Muscle of leg (tissue), 11 donors: Measurements from ENCODE around the gene DACT3. TPM values are rescaled to one million over a fixed set of nuclear protein-coding genes. Genes with fewer than 3 reads are reported as not detected.
"Not testable (repeated sequence)": the region's sequence is repeated elsewhere in the genome, so short reads cannot be mapped to it uniquely, and the experiment has no call there.

Experiments used
- DNase-seq: peaks from one replicate; pipeline ENCODE4 v3.0.0; 2013
- H3K27ac ChIP-seq: one replicate; pipeline ENCODE4 v1.5.1; 2013; ENCODE audit warnings: mild to moderate bottlenecking, low read length, control low read depth
- H3K27me3 ChIP-seq: one replicate; pipeline ENCODE4 v1.6.1; 2013; ENCODE audit warnings: low read length; ENCODE audit not compliant: control insufficient read depth, insufficient read depth
- H3K36me3 ChIP-seq: one replicate; pipeline ENCODE4 v1.6.1; 2013; ENCODE audit warnings: low read length; ENCODE audit not compliant: control insufficient read depth, insufficient read depth
- H3K4me1 ChIP-seq: one replicate; pipeline ENCODE4 v1.6.1; 2013; ENCODE audit warnings: low read length; ENCODE audit not compliant: control insufficient read depth, insufficient read depth
- H3K4me3 ChIP-seq: one replicate; pipeline ENCODE4 v1.5.1; 2013; ENCODE audit warnings: low read length, control low read depth
- H3K9me3 ChIP-seq: replicated peaks from 2 replicates; pipeline ENCODE4 v1.6.1; 2013; ENCODE audit warnings: low read depth, low read length; ENCODE audit not compliant: control insufficient read depth
- WGBS: methylation state at CpG from one replicate; pipeline ENCODE4 v1.1.5; 2013; ENCODE audit warnings: missing lambda C conversion rate; ENCODE audit not compliant: insufficient coverage; 5-methylcytosine and 5-hydroxymethylcytosine counted together
- polyA plus RNA-seq, 8 donors: library from polyadenylated mRNA; unstranded; fragments of 120-200 nt; gene quantifications; one replicate each; pipeline versions ENCODE4 v1.2.1 to v1.2.3, GENCODE V29; 2013; ENCODE audit warnings: inconsistent platforms in 1 of 8, low replicate concordance in 1 of 8; ENCODE audit not compliant: insufficient read length in 8 of 8, insufficient read depth in 1 of 8
- total RNA-seq: library from RNA; stranded (reverse); fragments of 120-200 nt; gene quantifications from one replicate; pipeline ENCODE4 v1.2.4, GENCODE V29; 2013

Gene DACT3
- total and polyA plus RNA-seq, 9 donors: 11.5 to 28.9 (median 19.5) TPM

DNA sequence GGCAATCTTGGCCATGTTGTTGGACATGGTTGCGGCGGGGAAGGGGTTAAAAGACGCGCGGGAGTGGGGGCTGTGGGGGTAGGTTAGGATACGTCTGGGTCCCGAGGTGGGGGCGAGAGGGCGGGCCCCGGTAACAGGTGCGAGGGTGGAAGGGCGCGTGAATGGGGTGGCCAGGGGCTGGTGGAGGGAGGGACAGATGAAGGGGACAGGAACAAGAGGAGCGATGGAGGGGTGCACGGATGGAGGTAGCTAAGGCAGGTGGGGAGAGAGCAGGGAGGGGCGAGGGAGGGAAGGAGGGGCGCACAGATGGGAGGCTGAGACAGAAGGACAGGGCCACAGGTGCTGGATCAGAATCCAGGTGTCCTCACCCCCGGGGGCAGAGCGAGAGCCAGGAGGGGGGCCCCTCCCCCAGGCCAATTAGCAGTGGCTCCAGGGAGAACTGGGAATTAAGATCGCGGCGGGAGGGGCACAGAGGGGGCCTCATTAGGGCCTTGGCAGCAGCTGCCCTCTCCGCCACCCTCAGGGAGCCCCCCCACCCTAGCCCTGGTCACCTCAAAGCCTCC, 26.2 kb downstream of the DACT3 start:
- H3K36me3 ChIP-seq: no peaks in the 10 kb centered on the region
- H3K4me1 ChIP-seq: peaks cover 51% of the 10 kb centered on the region
- H3K4me3 ChIP-seq: no peak overlapping the region
- DNase-seq: peak; percentile 25
- WGBS: 5% methylated on average over 18 of the region's 23 CpGs
- H3K27ac ChIP-seq: no peak overlapping the region
- no peaks in the 10 kb centered on the region for H3K9me3 ChIP-seq
- peaks cover 46% of the 10 kb centered on the region for H3K27me3 ChIP-seq

- peak; percentile 69 for DNase-seq
- no peaks in the 10 kb centered on the region for H3K9me3 ChIP-seq
- H3K4me1 ChIP-seq: peaks cover 45% of the 10 kb centered on the region
- peaks cover 41% of the 10 kb centered on the region for H3K27me3 ChIP-seq
- WGBS: 4% methylated on average over 29 of the region's 38 CpGs
- H3K4me3 ChIP-seq: peak overlapping the region; percentile 10
- H3K27ac ChIP-seq: no peak overlapping the region
- no peaks in the 10 kb centered on the region for H3K36me3 ChIP-seq
These were observed 26.8 kb downstream of the DACT3 start for GRCh38 chr19:46634045-46634655.

DNA sequence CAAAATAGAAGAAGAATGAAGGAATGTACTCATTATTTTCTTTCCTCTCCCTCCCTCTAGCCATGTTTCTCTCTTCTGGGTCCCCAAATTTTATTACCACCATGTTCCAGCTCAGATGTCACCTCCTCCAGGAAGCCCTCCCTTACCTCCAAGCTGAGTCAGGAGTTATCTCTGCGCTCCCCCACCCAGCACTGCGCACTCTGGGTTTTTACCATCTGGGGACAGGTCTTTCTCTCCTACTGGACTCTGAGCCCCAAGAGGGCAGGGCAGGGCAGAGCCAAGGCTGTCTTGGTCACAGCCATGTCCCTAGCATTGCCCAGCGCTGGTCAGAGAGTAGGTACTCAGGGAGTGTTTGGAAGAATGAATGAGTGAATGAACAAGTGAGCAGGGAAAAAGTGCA, 27.9 kb downstream of the DACT3 start:
- no peak for DNase-seq
- no peak overlapping the region for H3K27ac ChIP-seq
- H3K9me3 ChIP-seq: no peaks in the 10 kb centered on the region
- no peaks in the 10 kb centered on the region for H3K36me3 ChIP-seq
- H3K27me3 ChIP-seq: peaks cover 37% of the 10 kb centered on the region
- peaks cover 36% of the 10 kb centered on the region for H3K4me1 ChIP-seq
- WGBS: 93% methylated on average over 3 of the region's 3 CpGs
- no peak overlapping the region for H3K4me3 ChIP-seq

GRCh38 chr19:46631481-46631880, 29.5 kb downstream of the DACT3 start:
- Histone ChIP-seq H3K27ac (no peak overlapping the region), H3K27me3 (peaks cover 28% of the 10 kb centered on the region)
- peak; percentile 73 for DNase-seq

DNA sequence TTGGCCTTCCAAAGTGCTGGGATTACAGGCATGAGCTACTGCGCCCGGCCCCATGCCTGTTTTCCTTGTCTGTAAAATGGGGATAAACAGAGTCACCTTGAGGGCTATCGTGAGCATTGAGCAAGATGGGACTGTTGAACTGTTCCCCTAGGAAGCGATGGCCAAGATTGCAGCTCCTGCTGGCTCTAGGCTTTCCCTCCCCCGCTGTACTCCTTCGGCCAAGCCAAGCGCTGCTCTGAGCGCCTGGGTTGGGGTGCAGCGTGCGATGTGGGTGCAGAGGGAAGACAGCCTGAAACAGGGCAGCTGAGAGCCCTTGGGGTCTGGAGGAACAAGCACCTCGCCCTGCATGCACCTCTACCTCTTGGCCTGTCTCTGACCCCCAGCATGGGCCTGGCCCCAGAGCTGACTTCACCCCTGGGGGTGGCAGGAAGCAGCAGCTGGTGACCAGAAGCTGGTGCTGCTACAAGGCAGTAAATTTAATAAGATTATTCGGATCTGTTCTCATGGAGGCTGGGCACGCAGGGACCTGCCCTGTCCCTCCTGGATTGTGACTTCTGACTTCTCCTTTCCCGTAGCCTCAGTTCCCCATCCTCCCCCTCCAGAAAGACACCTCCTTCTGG, 30.3 kb downstream of the DACT3 start:
- Histone ChIP-seq H3K36me3 (no peaks in the 10 kb centered on the region), H3K27me3 (peaks cover 24% of the 10 kb centered on the region), H3K9me3 (no peaks in the 10 kb centered on the region), H3K4me3 (no peak overlapping the region), H3K4me1 (peaks cover 42% of the 10 kb centered on the region), H3K27ac (no peak overlapping the region)
- no peak for DNase-seq
- WGBS: 77% methylated on average over 7 of the region's 14 CpGs

More at GRCh38 chr19:46631481-46631880, 29.5 kb downstream of the DACT3 start:
- H3K4me1 ChIP-seq: peaks cover 34% of the 10 kb centered on the region
- 8% methylated on average over 2 of the region's 6 CpGs for WGBS
- no peak overlapping the region for H3K4me3 ChIP-seq
- H3K9me3 ChIP-seq: no peaks in the 10 kb centered on the region
- H3K36me3 ChIP-seq: no peaks in the 10 kb centered on the region

DNA sequence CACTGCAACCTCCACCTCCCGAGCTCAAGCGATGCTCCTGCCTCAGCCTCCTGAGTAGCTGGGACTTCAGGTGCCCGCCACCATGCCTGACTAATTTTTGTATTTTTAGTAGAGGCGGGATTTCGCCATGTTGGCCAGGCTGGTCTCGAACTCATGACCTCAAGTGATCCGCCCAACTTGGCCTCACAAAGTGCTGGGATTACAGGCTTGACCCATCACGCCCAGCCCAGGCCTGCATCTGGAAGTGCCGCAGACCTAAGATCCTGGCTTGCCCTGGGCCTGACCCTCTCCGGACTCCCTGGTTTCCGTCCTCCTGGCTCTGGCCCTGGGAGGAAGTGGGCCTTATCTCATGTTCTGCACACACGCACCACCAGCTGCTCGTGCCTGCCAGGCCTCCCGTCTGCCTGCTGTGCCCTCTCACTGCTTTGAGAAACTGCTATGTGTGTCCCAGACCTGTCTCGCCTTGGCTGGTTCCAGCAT, 31.4 kb downstream of the DACT3 start:
- no peak overlapping the region for H3K27ac ChIP-seq
- 81% methylated on average over 13 of the region's 15 CpGs for WGBS

DNA sequence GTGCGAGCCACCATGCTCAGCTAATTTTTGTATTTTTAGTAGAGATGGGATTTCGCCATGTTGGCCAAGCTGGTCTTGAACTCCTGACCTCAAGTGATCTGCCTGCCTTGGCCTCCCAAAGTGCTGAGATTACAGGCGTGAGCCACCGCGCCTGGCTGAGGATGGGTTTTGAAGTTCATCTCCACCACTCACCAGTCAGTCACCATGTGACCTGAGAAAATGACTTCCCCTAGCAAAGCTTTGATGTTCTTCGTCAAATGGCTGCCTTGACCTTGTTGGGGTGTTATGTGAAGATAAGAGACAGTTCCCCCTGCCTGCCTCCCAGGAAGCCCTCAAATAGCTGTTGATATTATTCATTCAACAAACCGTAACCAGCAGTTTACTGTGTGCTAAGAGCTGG, 32.0 kb downstream of the DACT3 start:
- Histone ChIP-seq H3K4me1 (peaks cover 46% of the 10 kb centered on the region), H3K27me3 (peaks cover 12% of the 10 kb centered on the region)
- no CpG with 5 or more reads among the region's 7 CpGs for WGBS
- H3K4me3 ChIP-seq, H3K9me3 ChIP-seq, DNase-seq, H3K36me3 ChIP-seq, H3K27ac ChIP-seq: not testable (repeated sequence)

More for the DNA sequence above, 31.4 kb downstream of the DACT3 start:
- Histone ChIP-seq H3K4me1 (peaks cover 47% of the 10 kb centered on the region), H3K9me3 (no peaks in the 10 kb centered on the region), H3K27me3 (peaks cover 17% of the 10 kb centered on the region), H3K4me3 (no peak overlapping the region), H3K36me3 (no peaks in the 10 kb centered on the region)
- DNase-seq: no peak

GRCh38 chr19:46626446-46626845, 34.5 kb downstream of the DACT3 start:
- WGBS: 51% methylated on average over 6 of the region's 14 CpGs
- peak; percentile 58 for DNase-seq
- Histone ChIP-seq H3K27me3 (no peaks in the 10 kb centered on the region), H3K4me3 (no peak overlapping the region), H3K27ac (peak overlapping the region; percentile 84), H3K4me1 (peaks cover 43% of the 10 kb centered on the region), H3K36me3 (no peaks in the 10 kb centered on the region), H3K9me3 (no peaks in the 10 kb centered on the region)

GRCh38 chr19:46625731-46626130, 35.3 kb downstream of the DACT3 start:
- no peaks in the 10 kb centered on the region for H3K36me3 ChIP-seq
- H3K4me1 ChIP-seq: peaks cover 44% of the 10 kb centered on the region
- peaks cover 2% of the 10 kb centered on the region for H3K27me3 ChIP-seq
- no peak overlapping the region for H3K4me3 ChIP-seq
- H3K27ac ChIP-seq: peak overlapping the region; percentile 84
- no peaks in the 10 kb centered on the region for H3K9me3 ChIP-seq
- 52% methylated on average over 12 of the region's 12 CpGs for WGBS
- no peak for DNase-seq

- peaks cover 47% of the 10 kb centered on the region for H3K4me1 ChIP-seq
- H3K27me3 ChIP-seq: peaks cover 2% of the 10 kb centered on the region
- WGBS: 4% methylated on average over 12 of the region's 13 CpGs
- DNase-seq: peak; percentile 88
- no peaks in the 10 kb centered on the region for H3K36me3 ChIP-seq
- H3K9me3 ChIP-seq: no peaks in the 10 kb centered on the region
- H3K4me3 ChIP-seq: peak within 1 kb of the TSS; percentile 31
- peak within 1 kb of the TSS; percentile 84 for H3K27ac ChIP-seq
These were observed 35.9 kb downstream of the DACT3 start, which contains the start of gene PTGIR for GRCh38 chr19:46624958-46625661. PTGIR (minus strand) TSS chr19:46625089; CDS start chr19:46624225, 864 bp downstream.
